NCI-H1105 (cell line): ENCODE measurements around the gene GGTLC2.
"Not testable (repeated sequence)": the region's sequence is repeated elsewhere in the genome, so short reads cannot be mapped to it uniquely, and the experiment has no call there.

Experiments
- DNase-seq: peaks from one replicate; lab custom pipeline; 2025; lab: John Stamatoyannopoulos, UW

The GGTLC2 gene

GRCh38 chr22:22669093-22669492 is 24.7 kb downstream of the GGTLC2 start:
- DNase-seq, result no peak

- DNase-seq, result no peak
Observed at GRCh38 chr22:22670076-22670795, 25.8 kb downstream of the GGTLC2 start.

- no peak for DNase-seq
Observed at GRCh38 chr22:22671506-22671905, 27.1 kb downstream of the GGTLC2 start.

GRCh38 chr22:22673099-22673498 is 28.7 kb downstream of the GGTLC2 start:
- DNase-seq, result no peak

- DNase-seq, result no peak
Observed at GRCh38 chr22:22673628-22674027, 29.2 kb downstream of the GGTLC2 start.

- DNase-seq, result no peak
Observed at GRCh38 chr22:22674467-22674866, 30.1 kb downstream of the GGTLC2 start.

GRCh38 chr22:22678970-22679369 is 34.6 kb downstream of the GGTLC2 start:
- DNase-seq, result no peak

GRCh38 chr22:22680396-22680795 is 36.0 kb downstream of the GGTLC2 start:
- DNase-seq, result no peak

GRCh38 chr22:22681221-22681739 is 36.9 kb downstream of the GGTLC2 start:
- no peak for DNase-seq

GRCh38 chr22:22682196-22682595 is 37.8 kb downstream of the GGTLC2 start:
- DNase-seq, result no peak

- no peak for DNase-seq
Observed at GRCh38 chr22:22682807-22683667, 38.6 kb downstream of the GGTLC2 start.

GRCh38 chr22:22683668-22684361 is 39.4 kb downstream of the GGTLC2 start:
- DNase-seq, result no peak

- DNase-seq, result no peak
Observed at GRCh38 chr22:22684580-22685561, 40.5 kb downstream of the GGTLC2 start.

- no peak for DNase-seq
Observed at GRCh38 chr22:22685586-22685985, 41.2 kb downstream of the GGTLC2 start.

GRCh38 chr22:22686202-22687115 is 42.0 kb downstream of the GGTLC2 start:
- DNase-seq, result not testable (repeated sequence)

GRCh38 chr22:22687638-22688500 is 43.5 kb downstream of the GGTLC2 start:
- peak; percentile 16 for DNase-seq

- no peak for DNase-seq
Observed at GRCh38 chr22:22689621-22690345, 45.4 kb downstream of the GGTLC2 start.

- no peak for DNase-seq
Observed at GRCh38 chr22:22691055-22691454, 46.6 kb downstream of the GGTLC2 start.
